Mesenchymal stem cell (in vitro differentiated cells and primary cell): ENCODE measurements around the gene ATP5MK. TPM values are rescaled to one million over a fixed set of nuclear protein-coding genes. Genes with fewer than 3 reads are reported as not detected.

Source experiments
- DNase-seq: peaks from one replicate; pipeline ENCODE4 v3.0.0-alpha.2; 2013
- H2AFZ ChIP-seq: one replicate; pipeline ENCODE4 v1.6.1; 2013; ENCODE audit warnings: low read depth, mild to moderate bottlenecking, control low read depth, inconsistent platforms, low read length, moderate library complexity
- H2AK5ac ChIP-seq: 2 replicates; pipeline ENCODE4 v1.6.1; 2013; ENCODE audit warnings: low read length, moderate library complexity, mild to moderate bottlenecking, inconsistent platforms; ENCODE audit not compliant: severe bottlenecking
- H2BK120ac ChIP-seq: one replicate; pipeline ENCODE4 v1.6.1; 2013; ENCODE audit warnings: low read depth, mild to moderate bottlenecking, inconsistent platforms, low read length, moderate library complexity
- H2BK12ac ChIP-seq, 2 experiments: one replicate each; pipeline ENCODE4 v1.6.1; 2013; ENCODE audit warnings: inconsistent platforms in 2 of 2, low read length in 2 of 2, mild to moderate bottlenecking in 2 of 2, moderate library complexity in 2 of 2, control low read depth in 1 of 2
- H2BK15ac ChIP-seq: one replicate; pipeline ENCODE4 v1.6.1; 2013; ENCODE audit warnings: mild to moderate bottlenecking, low read depth, inconsistent platforms; ENCODE audit not compliant: poor library complexity, severe bottlenecking
- H2BK5ac ChIP-seq: 2 replicates; pipeline ENCODE4 v1.6.1; 2013; ENCODE audit warnings: low read depth, mild to moderate bottlenecking, low read length, control low read depth, inconsistent platforms; ENCODE audit not compliant: poor library complexity, severe bottlenecking
- H3K14ac ChIP-seq, 2 experiments: one replicate each; pipeline ENCODE4 v1.6.1; 2013; ENCODE audit warnings: inconsistent platforms in 2 of 2, low read length in 2 of 2, control low read depth in 1 of 2, mild to moderate bottlenecking in 1 of 2, moderate library complexity in 1 of 2
- H3K18ac ChIP-seq, 2 experiments: one replicate each; pipeline ENCODE4 v1.6.1; 2013; ENCODE audit warnings: inconsistent platforms in 2 of 2, low read length in 2 of 2, control low read depth in 1 of 2, low read depth in 1 of 2, mild to moderate bottlenecking in 1 of 2
- H3K23ac ChIP-seq, 2 experiments: one replicate each; pipeline ENCODE4 v1.6.1; 2013; ENCODE audit warnings: inconsistent platforms in 2 of 2, low read length in 2 of 2, mild to moderate bottlenecking in 2 of 2, moderate library complexity in 2 of 2, control low read depth in 1 of 2
- H3K27ac ChIP-seq: 2 replicates; pipeline ENCODE4 v1.5.1; 2013; ENCODE audit warnings: mild to moderate bottlenecking, moderate library complexity, low read length, control low read depth, inconsistent platforms; ENCODE audit not compliant: poor library complexity, severe bottlenecking
- H3K27me3 ChIP-seq, 2 experiments: 2 replicates each; pipeline versions ENCODE4 v1.6.1 to v1.7.0; 2013; ENCODE audit warnings: low read length in 2 of 2, mild to moderate bottlenecking in 2 of 2, moderate library complexity in 2 of 2, control low read depth in 1 of 2, inconsistent platforms in 1 of 2; ENCODE audit not compliant: control insufficient read depth in 1 of 2, insufficient read depth in 1 of 2
- H3K36me3 ChIP-seq, 2 experiments: 2 replicates each; pipeline versions ENCODE4 v1.6.1 to v1.7.0; 2013; ENCODE audit warnings: low read length in 2 of 2, control low read depth in 1 of 2, inconsistent platforms in 1 of 2, low read depth in 1 of 2, mild to moderate bottlenecking in 1 of 2; ENCODE audit not compliant: insufficient read depth in 2 of 2, control insufficient read depth in 1 of 2
- H3K4ac ChIP-seq, 2 experiments: one replicate each; pipeline ENCODE4 v1.6.1; 2013; ENCODE audit warnings: inconsistent platforms in 2 of 2, low read length in 2 of 2, mild to moderate bottlenecking in 2 of 2, moderate library complexity in 2 of 2, control low read depth in 1 of 2, low read depth in 1 of 2
- H3K4me1 ChIP-seq: 2 replicates; pipeline ENCODE4 v1.6.1; 2013; ENCODE audit warnings: low read depth, low read length, control low read depth; ENCODE audit not compliant: control insufficient read depth, insufficient read depth
- H3K4me2 ChIP-seq: 2 replicates; pipeline ENCODE4 v1.6.1; 2013; ENCODE audit warnings: low read length, mild to moderate bottlenecking, inconsistent platforms; ENCODE audit not compliant: poor library complexity, severe bottlenecking
- H3K4me3 ChIP-seq, 2 experiments: 2 replicates each; pipeline versions ENCODE4 v1.5.1 to v1.7.0; 2013; ENCODE audit warnings: low read length in 2 of 2, mild to moderate bottlenecking in 2 of 2, control low read depth in 1 of 2, low read depth in 1 of 2; ENCODE audit not compliant: insufficient read depth in 1 of 2
- H3K79me1 ChIP-seq: replicated peaks from 2 replicates; pipeline ENCODE4 v1.6.1; 2013; ENCODE audit warnings: mild to moderate bottlenecking, control low read depth, low read length, inconsistent platforms; ENCODE audit not compliant: poor library complexity, severe bottlenecking
- H3K9ac ChIP-seq: 2 replicates; pipeline ENCODE4 v1.7.0; 2013; ENCODE audit warnings: mild to moderate bottlenecking, low read length, moderate library complexity
- H3K9me3 ChIP-seq: 2 replicates; pipeline ENCODE4 v1.7.0; 2013; ENCODE audit warnings: mild to moderate bottlenecking, low read length; ENCODE audit not compliant: control insufficient read depth
- H4K8ac ChIP-seq: one replicate; pipeline ENCODE4 v1.6.1; 2013; ENCODE audit warnings: inconsistent platforms, mild to moderate bottlenecking, low read length, moderate library complexity
- H4K91ac ChIP-seq: one replicate; pipeline ENCODE4 v1.6.1; 2013; ENCODE audit warnings: mild to moderate bottlenecking, low read length, inconsistent platforms
- WGBS: methylation state at CpG from one replicate; pipeline ENCODE4 v1.1.7; 2013; ENCODE audit warnings: mixed read lengths; 5-methylcytosine and 5-hydroxymethylcytosine counted together
- polyA plus RNA-seq, 2 experiments: library from polyadenylated mRNA; stranded (reverse); fragments of 200-250 nt; gene quantifications; one replicate each; pipeline ENCODE4 v1.2.3, GENCODE V29; 2013

Gene ATP5MK
- 1,004 TPM for polyA plus RNA-seq (2013, experiment 1 of 2)
- 995 TPM for polyA plus RNA-seq (2013, experiment 2 of 2)

GRCh38 chr10:103396067-103396788 is at the start of gene ATP5MK, which contains the start of gene PDCD11:
Gene ATP5MK (minus strand): TSS chr10:103396475. CDS start chr10:103392457, 4,018 bp downstream.
Gene PDCD11 (plus strand): TSS chr10:103396626. CDS start chr10:103398427, 1,801 bp downstream.
- Histone ChIP-seq H3K79me1 (peaks cover 18% of the 10 kb centered on the region), H3K23ac (peak within 1 kb of the TSS; percentile 3 to 99), H2BK12ac (peak within 1 kb of the TSS in 1 of 2 experiments; percentile 15), H3K4me2 (peak within 1 kb of the TSS; percentile 84), H2AK5ac (peak within 1 kb of the TSS; percentile 67), H4K91ac (peak within 1 kb of the TSS; percentile 57), H2BK5ac (peak within 1 kb of the TSS; percentile 60), H2BK15ac (peak within 1 kb of the TSS; percentile 33), H2AFZ (peak within 1 kb of the TSS; percentile 66), H3K9me3 (no peaks in the 10 kb centered on the region), H3K27me3 (no peaks in the 10 kb centered on the region), H3K27ac (peak within 1 kb of the TSS; percentile 70), H3K14ac (peak within 1 kb of the TSS in 1 of 2 experiments; percentile 82), H3K4me3 (peak within 1 kb of the TSS; percentile 87 to 97), H3K18ac (peak within 1 kb of the TSS; percentile 80 to 96), H2BK120ac (peak within 1 kb of the TSS; percentile 83), H3K9ac (peak within 1 kb of the TSS; percentile 99), H4K8ac (peak within 1 kb of the TSS; percentile 58), H3K36me3 (peaks cover 28 to 62% of the 10 kb centered on the region in 2 experiments), H3K4ac (peak within 1 kb of the TSS; percentile 15 to 98), H3K4me1 (peaks cover 11% of the 10 kb centered on the region)
- peak; percentile 99 for DNase-seq
- WGBS: under 1% methylated on average over 56 of the region's 56 CpGs

GRCh38 chr10:103445366-103445765 is 49.1 kb upstream of the ATP5MK start:
- Histone ChIP-seq H3K4me3 (peak overlapping the region in 1 of 2 experiments; percentile 43), H2BK12ac (no peak overlapping the region), H2BK120ac (no peak overlapping the region), H2BK15ac (peak overlapping the region; percentile 20), H3K9ac (peak overlapping the region; percentile 65), H3K14ac (no peak overlapping the region), H3K18ac (no peak overlapping the region), H3K27ac (no peak overlapping the region), H3K27me3 (no peaks in the 10 kb centered on the region), H2BK5ac (no peak overlapping the region), H3K23ac (no peak overlapping the region), H3K4ac (no peak overlapping the region), H4K91ac (peak overlapping the region; percentile 46), H2AK5ac (no peak overlapping the region), H3K36me3 (peaks cover 76 to 82% of the 10 kb centered on the region in 2 experiments), H2AFZ (no peak overlapping the region), H3K4me2 (no peak overlapping the region), H3K4me1 (peaks cover 13% of the 10 kb centered on the region), H4K8ac (no peak overlapping the region), H3K9me3 (no peaks in the 10 kb centered on the region), H3K79me1 (peaks cover 8% of the 10 kb centered on the region)
- DNase-seq: no peak
- 95% methylated on average over 9 of the region's 9 CpGs for WGBS

DNA sequence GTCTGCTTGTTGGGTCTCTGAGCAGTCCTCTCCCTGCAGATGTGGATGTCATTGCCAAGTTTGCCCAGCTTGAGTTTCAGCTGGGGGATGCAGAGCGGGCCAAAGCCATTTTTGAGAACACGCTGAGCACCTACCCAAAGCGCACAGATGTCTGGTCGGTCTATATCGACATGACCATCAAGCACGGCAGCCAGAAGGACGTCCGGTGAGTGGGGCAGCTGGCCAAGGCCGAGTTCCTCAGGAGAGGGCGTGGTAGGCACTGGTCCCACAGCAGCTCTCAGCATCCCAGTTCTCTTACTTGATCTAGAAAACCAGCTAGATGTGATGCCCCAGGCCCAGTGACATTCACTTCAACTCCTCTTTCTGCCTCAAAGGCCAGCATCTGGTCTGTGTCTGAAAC is 48.2 kb upstream of the ATP5MK start:
- H2AFZ ChIP-seq: no peak overlapping the region
- H3K4me1 ChIP-seq: peaks cover 13% of the 10 kb centered on the region
- no peak overlapping the region for H3K18ac ChIP-seq
- no peaks in the 10 kb centered on the region for H3K27me3 ChIP-seq
- DNase-seq: no peak
- no peak overlapping the region for H3K23ac ChIP-seq
- no peak overlapping the region for H3K4me3 ChIP-seq
- no peak overlapping the region for H3K4me2 ChIP-seq
- H3K9ac ChIP-seq: no peak overlapping the region
- H3K79me1 ChIP-seq: peaks cover 5% of the 10 kb centered on the region
- no peak overlapping the region for H2BK12ac ChIP-seq
- no peak overlapping the region for H2BK15ac ChIP-seq
- H4K91ac ChIP-seq: no peak overlapping the region
- H3K9me3 ChIP-seq: no peaks in the 10 kb centered on the region
- no peak overlapping the region for H4K8ac ChIP-seq
- no peak overlapping the region for H2BK120ac ChIP-seq
- H3K27ac ChIP-seq: no peak overlapping the region
- H2AK5ac ChIP-seq: no peak overlapping the region
- H3K36me3 ChIP-seq: peaks cover 76 to 82% of the 10 kb centered on the region in 2 experiments
- H3K14ac ChIP-seq: no peak overlapping the region
- no peak overlapping the region for H2BK5ac ChIP-seq
- H3K4ac ChIP-seq: no peak overlapping the region
- 98% methylated on average over 9 of the region's 10 CpGs for WGBS

- no peak overlapping the region for H2BK15ac ChIP-seq
- H2BK120ac ChIP-seq: no peak overlapping the region
- H2AFZ ChIP-seq: no peak overlapping the region
- no peak overlapping the region for H4K91ac ChIP-seq
- H3K4me1 ChIP-seq: peaks cover 9% of the 10 kb centered on the region
- no peaks in the 10 kb centered on the region for H3K27me3 ChIP-seq
- H3K4me2 ChIP-seq: no peak overlapping the region
- DNase-seq: no peak
- H3K23ac ChIP-seq: no peak overlapping the region
- H3K36me3 ChIP-seq: peaks cover 78 to 84% of the 10 kb centered on the region in 2 experiments
- H3K14ac ChIP-seq: no peak overlapping the region
- no peak overlapping the region for H4K8ac ChIP-seq
- no peak overlapping the region for H2BK5ac ChIP-seq
- no peak overlapping the region for H3K27ac ChIP-seq
- H3K4me3 ChIP-seq: no peak overlapping the region
- H3K18ac ChIP-seq: no peak overlapping the region
- no peak overlapping the region for H2BK12ac ChIP-seq
- no peak overlapping the region for H2AK5ac ChIP-seq
- no peaks in the 10 kb centered on the region for H3K9me3 ChIP-seq
- no peak overlapping the region for H3K4ac ChIP-seq
- peak overlapping the region; percentile 65 for H3K9ac ChIP-seq
- peaks cover 1% of the 10 kb centered on the region for H3K79me1 ChIP-seq
- WGBS: 96% methylated on average over 22 of the region's 23 CpGs
Measured at GRCh38 chr10:103443475-103444185, 47.4 kb upstream of the ATP5MK start.
